ENCODE measurements around the gene STXBP1. TPM values are rescaled to one million over a fixed set of nuclear protein-coding genes. Genes with fewer than 3 reads are reported as not detected.

Gene STXBP1
- total RNA-seq, 1 experiment from 2014 or later = 44.0 TPM

GRCh38 chr9:127568971-127569885, 42.8 kb upstream of the STXBP1 start:
- Histone ChIP-seq H3K9me3 (ENCODE audit: insufficient read depth, low read depth) (no peaks in the 10 kb centered on the region), H3K79me2 (ENCODE audit: low read depth) (peaks cover 51% of the 10 kb centered on the region), H3F3A (ENCODE audit: insufficient read depth, low read depth) (peaks cover 79% of the 10 kb centered on the region), H3K4me1 (replicated peaks; ENCODE audit: insufficient read depth) (peaks cover 76% of the 10 kb centered on the region), H3K27ac (peak overlapping the region; percentile 93), H3K27me3 (ENCODE audit: insufficient read depth, low read depth) (no peaks in the 10 kb centered on the region), H2AFZ (peak overlapping the region; percentile 60; the same call in 1 of the 2 replicates), H3K9me2 (ENCODE audit: insufficient read depth) (no peaks in the 10 kb centered on the region), H3K4me3 (peak overlapping the region; percentile 87), H3K36me3 (ENCODE audit: low read depth) (no peaks in the 10 kb centered on the region; the same call in 1 of the 2 replicates), H4K20me1 (ENCODE audit: insufficient read depth) (peaks cover 14% of the 10 kb centered on the region; the same call in 1 of the 2 replicates), H3K4me2 (peak overlapping the region; percentile 98)
- CTCF ChIA-PET = no interaction called here
- POLR2A ChIA-PET (ENCODE audit: unreplicated experiment) = interaction anchor here (0.6 kb wide), 2 partner anchors 12 to 598 kb away, joined by 5 to 19 read pairs; no protein-coding TSS in a partner anchor
- TF ChIP-seq EZH2 (IDR thresholded peaks at IDR 0.05; ENCODE audit: low read depth) = no peak
- no peak for TF ChIP-seq CTCF (conservative IDR thresholded peaks at IDR 0.05)
- DNase-seq = peak; percentile 67 to 88
- intact Hi-C loops (cut with micrococcal nuclease; ENCODE audit: unreplicated experiment) = loop anchor here (1.0 kb wide), 2 partner anchors 8 to 17 kb away; no protein-coding TSS in a partner anchor
- TSS peak; percentile 82 for BruUV-seq (replicated peaks)

DNA sequence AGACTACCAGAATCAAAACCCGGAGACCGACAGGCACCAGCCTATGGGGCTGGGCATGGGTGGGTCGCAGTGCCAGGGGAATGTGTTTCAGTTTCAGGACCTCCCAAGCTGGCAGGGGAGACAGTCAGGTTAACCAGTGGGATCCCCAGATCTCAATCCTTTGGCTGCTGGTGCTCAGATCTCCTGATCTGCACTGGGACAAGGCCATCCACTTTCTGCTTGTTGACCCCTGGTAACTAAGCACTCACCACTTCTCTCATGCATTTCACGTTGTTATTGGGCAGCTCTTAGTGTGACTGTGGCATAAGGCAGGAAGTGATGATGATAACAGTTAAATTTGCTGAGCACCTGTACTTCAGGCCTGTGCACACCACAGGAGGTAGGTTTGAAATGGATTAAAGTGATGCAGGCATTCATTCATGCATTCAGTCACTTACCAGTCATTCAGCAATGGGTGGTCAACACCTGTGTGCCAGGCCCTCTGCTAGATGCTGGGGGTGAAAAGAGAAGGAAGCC, 42.1 kb upstream of the STXBP1 start:
- H3K4me3 ChIP-seq = peak overlapping the region; percentile 57
- H3K79me2 ChIP-seq (ENCODE audit: low read depth) = peaks cover 44% of the 10 kb centered on the region
- peak overlapping the region; percentile 91 for H3K27ac ChIP-seq
- H3K9me3 ChIP-seq (ENCODE audit: insufficient read depth, low read depth) = no peaks in the 10 kb centered on the region
- intact Hi-C loops (cut with micrococcal nuclease; ENCODE audit: unreplicated experiment) = loop anchor here (1.0 to 10.0 kb wide), 5 partner anchors 9 to 435 kb away; partner anchors contain the start of genes LRSAM1, RPL12 and SLC2A8
- no peak overlapping the region for H2AFZ ChIP-seq
- TF ChIP-seq EZH2 (IDR thresholded peaks at IDR 0.05; ENCODE audit: low read depth) (no peak), CTCF (conservative IDR thresholded peaks at IDR 0.05) (no peak)
- H3K36me3 ChIP-seq (ENCODE audit: low read depth) = no peaks in the 10 kb centered on the region; the same call in 1 of the 2 replicates
- H3K4me1 ChIP-seq (replicated peaks; ENCODE audit: insufficient read depth) = peaks cover 74% of the 10 kb centered on the region
- ChIA-PET POLR2A (ENCODE audit: unreplicated experiment) (interaction anchor here (0.6 kb wide), 1 partner anchor 599 kb away, joined by 19 read pairs; no protein-coding TSS in a partner anchor), CTCF (interaction anchor here (0.6 to 1.1 kb wide), 2 partner anchors 20 to 47 kb away, joined by 3 to 13 read pairs; no protein-coding TSS in a partner anchor)
- peaks cover 79% of the 10 kb centered on the region for H3F3A ChIP-seq (ENCODE audit: insufficient read depth, low read depth)
- no peaks in the 10 kb centered on the region for H3K27me3 ChIP-seq (ENCODE audit: insufficient read depth, low read depth)
- no TSS peak for BruUV-seq (replicated peaks)
- H3K9me2 ChIP-seq (ENCODE audit: insufficient read depth) = no peaks in the 10 kb centered on the region
- DNase-seq = peak in 1 of 2 experiments; percentile 91
- peaks cover 11% of the 10 kb centered on the region; the same call in 1 of the 2 replicates for H4K20me1 ChIP-seq (ENCODE audit: insufficient read depth)
- H3K4me2 ChIP-seq = peak overlapping the region; percentile 92

- no peak overlapping the region for H3K4me3 ChIP-seq
- H3K4me1 ChIP-seq (replicated peaks; ENCODE audit: insufficient read depth) = peaks cover 74% of the 10 kb centered on the region
- TF ChIP-seq EZH2 (IDR thresholded peaks at IDR 0.05; ENCODE audit: low read depth) (no peak), CTCF (conservative IDR thresholded peaks at IDR 0.05) (no peak)
- peaks cover 80% of the 10 kb centered on the region for H3F3A ChIP-seq (ENCODE audit: insufficient read depth, low read depth)
- peaks cover 37% of the 10 kb centered on the region for H3K79me2 ChIP-seq (ENCODE audit: low read depth)
- H3K9me3 ChIP-seq (ENCODE audit: insufficient read depth, low read depth) = no peaks in the 10 kb centered on the region
- H3K36me3 ChIP-seq (ENCODE audit: low read depth) = no peaks in the 10 kb centered on the region
- H3K27ac ChIP-seq = peak overlapping the region; percentile 91
- peak overlapping the region; percentile 92 for H3K4me2 ChIP-seq
- peaks cover 5% of the 10 kb centered on the region; the same call in 1 of the 2 replicates for H4K20me1 ChIP-seq (ENCODE audit: insufficient read depth)
- ChIA-PET POLR2A (ENCODE audit: unreplicated experiment) (no interaction called here), CTCF (interaction anchor here (0.6 to 1.1 kb wide), 2 partner anchors 19 to 48 kb away, joined by 3 to 13 read pairs; no protein-coding TSS in a partner anchor)
- no peaks in the 10 kb centered on the region for H3K27me3 ChIP-seq (ENCODE audit: insufficient read depth, low read depth)
- intact Hi-C loops (cut with micrococcal nuclease; ENCODE audit: unreplicated experiment) = loop anchor here (5.0 to 10.0 kb wide), 3 partner anchors 118 to 434 kb away; partner anchors contain the start of genes LRSAM1, RPL12 and SLC2A8
- DNase-seq = peak; percentile 60 to 69
- no TSS peak for BruUV-seq (replicated peaks)
- no peak overlapping the region for H2AFZ ChIP-seq
- no peaks in the 10 kb centered on the region for H3K9me2 ChIP-seq (ENCODE audit: insufficient read depth)
Measured at GRCh38 chr9:127570533-127571111, 41.5 kb upstream of the STXBP1 start.
